Right hindlimb (tissue), 1 donor: ENCODE measurements around the gene CALY.

Experiments used
- DNase-seq: peaks from one replicate; pipeline ENCODE4 v3.0.0-alpha.2; 2018

CALY gene

GRCh38 chr10:133350283-133350949 lies 13.7 kb upstream of the CALY start:
- DNase-seq = no peak

GRCh38 chr10:133349577-133350011 lies 12.9 kb upstream of the CALY start:
- DNase-seq = no peak

DNA sequence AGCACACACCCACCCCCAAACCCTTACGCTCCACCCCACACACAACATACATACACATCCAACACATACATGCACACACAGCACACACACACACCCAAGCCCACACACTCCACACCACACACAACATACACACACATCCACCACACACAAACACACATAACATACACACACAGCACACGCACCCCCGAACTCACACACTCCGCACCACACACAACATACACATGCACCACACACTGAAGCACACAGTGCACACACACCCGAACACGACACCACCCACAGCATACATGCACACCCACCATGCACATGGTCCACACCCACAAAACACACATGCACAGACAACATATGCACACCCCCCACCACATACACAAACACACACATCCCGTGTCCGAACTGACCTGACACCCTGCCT lies 12.5 kb upstream of the CALY start:
- DNase-seq = no peak

- no peak for DNase-seq
Measured at GRCh38 chr10:133347710-133348517, 11.2 kb upstream of the CALY start.

DNA sequence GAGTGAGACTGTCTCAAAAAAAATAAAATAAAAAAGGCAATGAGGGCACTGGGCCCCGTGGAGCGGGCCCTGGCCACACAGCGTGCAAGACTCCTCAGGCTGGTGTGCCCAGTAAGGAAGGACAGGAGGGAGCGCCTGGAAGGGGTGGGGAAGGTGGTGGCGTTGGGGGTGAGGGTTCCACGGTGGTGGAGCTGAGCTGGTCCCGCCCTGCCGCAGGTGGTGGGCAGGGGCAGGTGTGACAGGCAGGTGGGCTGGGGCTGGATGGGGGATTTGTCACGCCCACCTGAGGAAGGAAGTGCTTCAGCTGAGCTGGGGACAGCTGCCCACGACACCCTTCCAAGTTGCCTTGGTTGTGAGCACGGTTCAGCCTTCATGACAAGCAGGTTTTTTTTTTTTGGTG lies 9.7 kb upstream of the CALY start:
- DNase-seq = no peak

DNA sequence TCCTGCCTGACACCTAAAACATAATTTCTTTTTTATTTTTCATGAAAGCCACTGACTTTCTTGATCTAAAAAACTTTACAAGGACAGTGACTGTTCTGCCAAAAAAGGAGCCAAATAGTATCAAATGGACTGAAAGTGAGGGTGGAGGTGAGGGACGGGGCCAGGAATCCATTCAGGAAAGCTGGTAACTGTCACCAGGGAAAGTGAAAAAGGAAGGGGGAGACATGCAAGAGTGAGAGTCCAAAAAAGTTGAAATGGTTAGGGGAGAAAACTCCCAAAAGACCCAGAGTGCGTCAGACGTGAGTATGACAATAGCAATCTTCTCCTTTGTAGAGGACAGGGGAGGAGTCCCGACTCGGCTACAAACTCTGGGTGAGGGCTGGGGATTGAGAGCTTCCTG lies 7.5 kb upstream of the CALY start:
- no peak for DNase-seq

DNA sequence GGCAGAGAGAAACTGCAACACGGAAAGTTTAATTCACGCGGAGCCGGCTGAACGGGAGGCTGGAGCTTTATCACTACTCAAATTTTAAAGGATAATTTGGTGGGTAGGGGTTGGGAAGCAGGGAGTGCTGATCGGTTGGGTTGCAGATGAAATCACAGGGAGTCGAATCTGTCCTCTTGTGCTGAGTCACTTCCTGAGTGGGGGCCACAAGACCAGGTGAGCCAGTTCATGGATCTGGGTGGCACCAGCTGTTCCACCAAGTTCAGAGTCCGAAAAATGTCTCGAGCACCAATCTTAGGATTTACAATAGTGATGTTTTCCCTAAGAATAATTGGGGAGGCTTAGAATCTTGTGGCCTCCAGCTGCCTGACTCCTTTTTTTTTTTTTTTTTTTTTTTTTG lies 6.9 kb upstream of the CALY start:
- DNase-seq = no peak

DNA sequence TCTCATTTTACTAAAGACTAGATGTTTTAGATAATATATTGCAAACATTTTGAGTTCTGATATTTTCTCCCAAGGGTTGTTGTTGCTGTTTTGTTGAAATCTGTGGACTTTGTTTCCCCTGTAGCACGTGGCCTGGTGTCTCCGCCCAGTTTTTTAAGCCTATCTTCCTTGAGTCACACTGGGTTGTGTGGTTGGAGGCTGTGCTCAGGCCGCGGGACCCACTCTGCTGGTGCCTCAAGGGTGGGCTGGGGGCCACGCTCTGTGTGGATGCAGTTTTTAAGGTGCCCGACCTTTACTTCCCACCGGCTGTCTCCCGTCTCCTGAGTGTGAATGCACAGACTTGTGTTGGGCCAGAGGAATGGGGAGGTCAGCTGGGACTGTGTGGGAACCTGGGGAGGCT lies 6.2 kb upstream of the CALY start:
- DNase-seq = no peak

- DNase-seq = no peak
Measured at GRCh38 chr10:133341983-133342382, 5.3 kb upstream of the CALY start.

GRCh38 chr10:133339708-133340380 lies 3.1 kb upstream of the CALY start:
- no peak for DNase-seq

- DNase-seq = no peak
Measured at GRCh38 chr10:133338080-133339071, 1.7 kb upstream of the CALY start.

DNA sequence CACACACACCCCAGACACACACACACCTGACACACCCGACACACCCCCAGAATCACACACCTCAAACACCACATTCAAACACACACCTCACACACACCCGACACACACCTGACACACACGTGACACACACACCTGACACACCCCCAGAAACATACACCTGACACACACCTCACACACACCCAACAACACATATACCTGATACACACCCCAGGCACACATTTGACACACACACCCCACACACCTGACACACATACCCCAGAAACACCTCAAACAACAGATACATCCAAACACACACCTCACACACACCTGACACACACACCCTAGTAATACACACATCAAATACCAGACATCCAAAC lies 652 bp upstream of the CALY start:
- DNase-seq = no peak

DNA sequence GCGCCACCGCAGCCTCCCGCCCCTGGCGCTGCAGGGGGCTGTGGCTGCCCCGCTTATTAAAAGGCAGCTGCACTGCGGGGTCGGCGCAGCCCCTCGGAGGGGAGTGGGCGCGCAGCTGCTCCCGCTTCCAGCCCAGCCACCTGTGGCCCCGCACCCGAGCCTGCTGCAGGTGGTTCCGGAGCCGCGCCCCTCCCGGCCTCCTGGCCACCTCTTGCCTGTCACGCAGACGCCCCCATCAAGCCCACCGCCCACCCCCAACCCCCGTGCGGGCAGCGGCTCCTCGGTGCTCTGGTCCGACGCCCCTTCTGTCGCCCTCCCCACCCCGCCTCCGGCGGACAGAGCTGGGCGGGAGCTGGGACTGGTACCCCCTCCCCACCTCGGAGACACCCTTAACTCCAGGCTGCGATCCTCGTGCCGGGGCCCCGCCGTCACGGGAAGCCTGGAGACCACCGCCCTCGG lies 549 bp downstream of the CALY start:
- no peak for DNase-seq

GRCh38 chr10:133335246-133336117 lies 1.2 kb downstream of the CALY start:
- DNase-seq = peak; percentile 79

DNA sequence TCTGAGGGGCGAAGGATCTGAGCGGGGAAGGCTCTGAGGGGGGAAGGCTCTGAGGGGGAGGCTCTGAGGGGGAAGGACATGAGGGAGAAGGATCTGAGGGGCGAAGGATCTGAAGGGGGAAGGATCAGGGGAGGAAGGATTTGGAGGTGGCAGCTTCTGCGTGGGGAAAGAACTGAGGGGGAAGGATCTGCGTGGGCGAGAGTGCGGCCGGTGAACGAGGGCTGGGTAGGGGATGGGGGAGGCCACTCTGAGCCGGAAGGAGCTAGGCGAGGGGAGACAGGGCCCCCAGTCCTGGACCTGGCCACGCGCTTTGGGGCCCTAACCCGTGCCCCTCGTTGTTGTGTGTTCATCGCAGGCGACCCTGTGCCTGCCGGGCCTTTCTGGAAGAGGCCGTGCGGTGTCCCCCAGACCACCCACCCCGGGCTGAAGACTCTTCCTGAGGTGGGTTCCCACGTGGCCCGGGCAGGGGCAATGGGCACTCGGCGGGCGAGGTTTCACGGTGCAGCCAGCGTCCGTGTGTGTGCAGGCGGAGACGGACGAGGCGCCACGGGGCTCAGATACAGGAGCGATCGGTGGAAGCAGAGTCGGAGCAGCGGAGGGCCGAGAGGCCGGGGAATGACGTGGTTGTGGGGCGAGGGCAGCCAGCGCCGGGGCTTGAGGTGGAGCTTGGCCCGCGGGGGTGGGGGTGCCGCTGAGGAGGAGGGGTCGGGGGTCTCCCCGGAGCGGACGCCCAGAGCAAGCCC lies 2.0 kb downstream of the CALY start:
- no peak for DNase-seq

DNA sequence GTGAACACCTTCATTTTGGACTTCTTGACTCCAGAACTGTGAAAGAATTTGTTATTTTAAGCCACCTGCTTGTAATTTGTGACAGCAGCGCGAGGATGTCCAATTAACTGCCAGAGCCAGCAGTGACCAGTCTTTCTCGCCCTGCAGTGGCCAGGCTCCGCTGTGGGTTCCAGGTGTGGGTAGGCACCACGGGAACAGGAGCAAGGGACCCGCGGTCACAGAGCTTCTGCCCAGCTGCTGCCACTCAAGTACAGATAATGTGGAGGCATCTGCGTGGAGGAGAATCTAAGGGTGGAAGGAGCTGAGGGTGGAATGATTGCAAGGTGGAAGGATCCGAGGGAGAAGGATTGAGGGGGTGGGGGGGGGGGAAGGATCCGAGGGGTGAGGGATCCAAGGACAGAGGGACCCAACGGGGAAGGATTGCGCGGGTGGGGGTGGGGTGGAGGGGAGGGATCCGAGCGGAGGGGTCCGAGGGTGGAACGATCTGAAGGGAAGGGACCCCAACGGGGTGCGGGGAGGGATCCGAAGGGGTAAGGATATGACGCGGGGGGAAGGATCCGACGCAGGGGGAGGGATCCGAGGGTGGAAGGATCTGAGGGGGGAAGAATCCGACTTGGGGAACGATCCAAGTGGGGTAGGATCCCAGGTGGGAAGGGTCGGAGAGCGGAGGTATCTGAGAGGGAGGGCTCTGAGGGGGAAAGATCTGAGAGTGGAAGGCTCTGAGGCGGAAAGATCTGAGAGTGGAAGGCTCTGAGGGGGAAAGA lies 3.6 kb downstream of the CALY start:
- no peak for DNase-seq

DNA sequence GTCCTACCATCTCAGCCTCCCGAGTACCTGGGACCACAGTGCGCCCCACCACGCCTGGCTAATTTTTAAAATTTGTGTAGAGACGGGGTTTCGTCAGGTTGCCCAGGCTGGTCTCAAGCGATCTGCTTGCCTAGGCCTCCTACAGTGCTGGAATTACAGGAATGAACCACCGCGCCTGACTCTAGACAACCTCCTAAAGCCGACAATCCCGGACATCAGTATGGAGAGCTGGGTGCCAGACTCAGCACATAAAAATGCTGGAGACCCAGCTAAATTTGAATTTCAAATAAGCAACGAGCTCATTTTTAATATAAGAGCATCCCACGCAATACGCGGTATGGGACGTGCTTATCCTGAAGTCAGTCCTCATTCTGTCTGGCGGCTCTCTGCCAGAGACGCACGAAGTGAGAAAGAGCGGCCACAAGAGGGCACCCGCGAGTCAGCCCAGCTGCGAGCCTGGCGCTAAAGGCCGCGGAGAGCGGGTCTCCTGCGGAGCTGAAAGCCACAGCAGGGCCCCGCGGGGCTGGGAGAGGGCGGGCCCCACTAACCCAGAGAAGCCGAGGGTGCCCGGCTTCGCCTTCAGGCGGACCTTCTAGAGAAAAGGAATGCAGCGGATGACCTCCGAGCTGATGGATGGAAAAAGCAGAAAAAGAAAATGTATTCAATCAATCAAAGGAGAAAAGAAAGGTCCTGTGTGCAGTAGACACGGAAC lies 7.0 kb downstream of the CALY start:
- peak; percentile 88 for DNase-seq

- DNase-seq = peak; percentile 22
Measured at GRCh38 chr10:133328358-133329343, 8.0 kb downstream of the CALY start.
